GM21515 (cell line): Measurements from ENCODE around the gene ABRAXAS1.
"Not testable (repeated sequence)": the region's sequence is repeated elsewhere in the genome, so short reads cannot be mapped to it uniquely, and the experiment has no call there.

Source experiments
- ATAC-seq: cut with Tn5 transposase; IDR thresholded peaks from one replicate; pipeline ENCODE4 v1.9.1; 2021; ENCODE audit not compliant: unreplicated experiment

ABRAXAS1 gene

DNA sequence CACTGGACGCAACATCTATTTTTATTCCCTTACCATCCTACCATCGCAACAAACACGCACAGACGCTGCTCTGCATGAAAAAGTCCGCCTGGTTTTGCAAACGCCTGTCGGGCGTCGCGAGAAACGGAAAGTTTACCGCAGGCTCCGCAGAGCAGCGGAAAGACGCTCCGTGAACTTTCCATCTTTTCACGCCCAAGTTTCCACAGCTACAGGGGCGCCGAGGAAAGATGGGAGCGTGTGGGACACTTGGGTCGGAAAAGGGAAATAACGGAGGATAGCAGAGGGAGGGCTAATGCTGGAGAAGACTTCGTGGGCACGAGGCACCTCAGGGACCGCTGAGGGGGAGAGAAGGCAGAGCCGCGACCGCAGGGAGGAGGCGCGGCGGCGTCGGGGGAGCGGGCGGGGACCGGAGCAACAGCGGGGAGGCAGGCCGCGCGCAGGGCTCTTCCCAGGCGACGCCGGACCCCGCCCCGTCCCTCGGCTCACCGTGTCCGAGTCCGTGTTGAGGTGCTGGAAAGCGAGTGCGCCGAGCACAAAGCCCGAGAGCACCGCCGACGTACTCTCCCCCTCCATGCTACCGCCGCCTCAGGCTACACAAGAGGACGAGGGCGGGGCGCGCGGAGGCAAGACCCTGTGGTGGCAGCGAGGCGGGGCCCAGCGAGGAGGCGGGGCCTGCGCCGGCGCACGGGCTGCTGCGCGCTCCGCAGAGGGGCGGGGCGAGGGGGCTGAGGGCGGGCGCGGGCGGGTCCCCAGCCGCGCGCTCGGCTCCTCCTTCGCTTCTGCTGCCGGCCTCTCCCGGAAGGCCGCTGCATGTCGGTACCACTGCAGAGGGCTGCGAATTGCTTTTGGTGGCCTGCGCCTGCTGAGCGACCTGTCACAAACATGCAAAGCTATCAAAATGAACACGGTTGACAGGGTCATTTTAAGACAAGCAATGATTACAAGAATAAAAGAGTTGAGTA lies at the start of gene ABRAXAS1:
Gene ABRAXAS1, minus strand, starts transcription at position 601 of the 962 bp plus-strand sequence. Its CDS starts 28 bp downstream, at position 573.
- peak; percentile 97 for ATAC-seq

DNA sequence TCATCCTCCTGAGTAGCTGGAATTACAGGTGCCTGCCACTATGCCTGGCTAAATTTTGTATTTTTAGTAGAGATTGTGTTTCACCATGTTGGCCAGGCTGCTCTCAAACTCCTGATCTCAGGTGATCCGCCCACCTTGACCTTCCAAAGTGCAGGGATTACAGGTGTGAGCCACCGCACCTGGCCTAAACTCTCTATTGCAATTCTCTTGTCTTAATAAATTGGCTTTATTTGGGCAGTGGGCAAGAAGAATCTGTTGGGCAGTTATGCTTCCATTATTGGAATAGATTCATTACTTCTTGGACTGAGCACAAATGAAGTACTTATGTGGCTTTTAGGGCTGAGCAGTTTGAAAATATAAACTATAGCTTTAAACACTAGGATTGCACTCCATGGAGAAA lies 42.8 kb upstream of the ABRAXAS1 start:
- ATAC-seq: no peak

DNA sequence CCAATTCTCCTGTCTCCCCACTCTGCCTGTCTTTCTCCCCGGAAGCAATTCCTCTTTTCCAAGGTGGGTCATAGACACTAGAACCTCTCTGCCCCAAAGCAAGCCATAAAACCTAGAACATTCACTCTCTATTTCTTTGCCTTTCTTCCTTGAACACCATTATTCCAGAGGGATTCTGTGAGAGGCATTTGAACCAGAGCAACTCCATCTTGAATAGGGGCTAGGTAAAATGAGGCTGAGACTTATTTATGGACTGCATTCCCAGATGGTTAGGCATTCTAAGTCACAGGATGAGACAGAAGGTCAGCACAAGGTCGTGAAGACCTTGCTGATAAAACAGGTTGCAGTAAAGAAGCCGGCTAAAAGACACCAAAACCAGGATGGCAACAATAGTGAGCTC lies 37.3 kb upstream of the ABRAXAS1 start:
- ATAC-seq: no peak

DNA sequence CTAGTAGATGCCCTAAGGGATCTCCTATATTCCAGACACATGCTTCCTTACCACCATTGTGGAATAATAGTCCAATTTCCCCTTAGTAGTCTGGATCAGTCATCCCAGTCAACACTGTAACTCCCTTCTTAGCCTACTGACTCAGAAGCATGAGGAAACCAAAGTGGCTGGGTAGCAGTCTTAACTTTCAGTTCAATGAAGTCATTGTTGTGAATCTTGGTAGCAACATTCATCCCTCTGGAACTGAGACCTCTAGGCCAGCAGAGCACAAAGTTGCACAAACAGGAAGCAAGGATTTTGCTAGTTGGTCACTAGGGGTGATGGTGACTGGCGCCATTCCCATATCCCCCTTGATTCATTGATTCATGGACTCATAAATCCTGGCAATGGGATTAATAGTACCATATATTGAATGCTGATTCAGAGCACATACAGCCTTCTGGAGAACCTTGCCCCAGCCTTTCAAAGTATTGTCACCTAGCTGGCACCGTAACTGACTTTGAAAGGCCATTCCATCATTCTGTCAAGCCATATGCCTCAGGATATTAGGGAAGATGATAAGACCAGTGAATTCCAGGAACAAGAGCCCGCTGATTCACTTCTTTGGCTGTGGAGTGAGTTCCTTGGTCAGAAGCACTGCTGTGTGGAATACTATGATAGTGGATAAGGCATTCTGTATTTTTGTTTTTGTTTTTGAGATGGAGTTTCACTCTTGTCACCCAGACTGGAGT lies 31.3 kb upstream of the ABRAXAS1 start:
- ATAC-seq: no peak

DNA sequence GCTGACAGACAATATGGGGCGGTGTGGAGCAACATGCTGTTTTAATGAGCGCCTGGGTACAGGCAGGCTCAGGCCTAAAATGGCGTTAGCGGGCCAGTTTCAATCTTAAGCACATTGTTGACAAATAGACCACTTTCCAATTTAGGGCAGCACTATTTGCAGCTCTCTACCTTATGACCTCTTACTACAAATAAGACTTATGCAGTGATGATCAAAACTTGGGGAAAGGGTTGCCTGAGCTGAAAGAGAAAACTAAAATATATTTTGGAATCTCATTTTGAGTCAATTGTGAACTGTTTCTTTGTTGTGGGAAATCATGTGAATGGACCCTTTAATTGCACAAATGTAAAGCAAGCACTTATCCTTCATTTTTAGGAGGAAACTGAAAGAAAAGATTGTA lies 25.5 kb upstream of the ABRAXAS1 start:
- ATAC-seq: no peak

DNA sequence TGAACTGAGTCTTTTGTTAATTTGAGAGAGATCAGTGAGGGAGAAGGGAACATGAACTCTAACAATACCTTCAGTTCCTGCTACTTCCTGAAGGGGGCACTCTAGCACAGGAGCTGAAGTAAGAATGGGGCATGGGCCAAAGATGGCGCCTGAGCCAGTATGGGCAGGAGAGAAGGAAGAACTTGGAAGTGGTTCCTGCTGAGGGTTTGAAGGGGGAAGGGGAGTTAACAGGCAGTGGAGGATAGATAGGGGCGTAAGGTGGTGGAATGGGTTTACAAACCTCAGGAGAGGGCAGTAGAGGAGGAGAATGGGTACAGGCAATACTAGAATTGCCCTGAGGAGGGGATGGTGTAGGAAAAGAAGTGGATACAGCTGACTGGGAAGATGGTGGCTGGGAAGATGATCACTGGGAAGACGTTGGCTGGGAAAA lies 24.3 kb upstream of the ABRAXAS1 start:
- ATAC-seq: peak; percentile 56

DNA sequence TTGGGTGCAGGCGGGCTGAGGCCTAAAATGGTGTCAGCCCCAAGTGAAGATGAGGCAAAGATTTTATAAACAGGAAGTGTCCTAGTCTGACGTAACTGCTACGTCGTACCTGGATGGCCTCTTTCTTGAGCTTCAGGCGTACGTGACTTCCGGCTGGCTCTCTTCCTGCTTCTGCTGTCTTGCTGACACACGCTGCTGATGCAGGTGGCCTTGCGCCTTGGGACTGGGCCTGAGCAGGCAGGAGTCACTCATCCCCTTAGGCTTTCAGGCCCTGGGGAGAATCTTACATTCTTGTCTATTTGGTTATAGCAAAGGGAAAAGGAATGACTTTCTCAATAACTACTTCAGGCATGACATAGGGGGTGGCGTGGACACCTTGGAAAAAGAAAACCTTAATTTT lies 20.1 kb upstream of the ABRAXAS1 start:
- no peak for ATAC-seq

DNA sequence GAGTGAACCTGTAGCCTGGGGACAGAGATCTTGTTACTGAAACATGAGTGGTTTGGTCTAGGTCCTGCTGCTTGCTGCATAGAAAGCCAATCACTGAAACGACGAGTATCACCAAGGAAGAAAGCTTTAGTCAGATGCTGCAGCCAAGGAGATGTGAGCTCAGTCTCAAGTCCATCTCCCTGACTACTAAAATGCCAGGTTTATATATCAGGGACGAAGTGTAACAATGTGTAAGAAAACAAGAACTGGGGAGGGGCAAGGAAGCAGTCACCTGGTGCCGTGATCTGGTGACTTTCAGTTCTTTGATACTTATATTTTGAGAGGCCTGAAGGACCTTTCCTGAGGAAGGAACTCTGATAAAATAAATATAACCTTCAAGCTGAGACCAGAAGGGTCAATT lies 19.6 kb upstream of the ABRAXAS1 start:
- no peak for ATAC-seq

DNA sequence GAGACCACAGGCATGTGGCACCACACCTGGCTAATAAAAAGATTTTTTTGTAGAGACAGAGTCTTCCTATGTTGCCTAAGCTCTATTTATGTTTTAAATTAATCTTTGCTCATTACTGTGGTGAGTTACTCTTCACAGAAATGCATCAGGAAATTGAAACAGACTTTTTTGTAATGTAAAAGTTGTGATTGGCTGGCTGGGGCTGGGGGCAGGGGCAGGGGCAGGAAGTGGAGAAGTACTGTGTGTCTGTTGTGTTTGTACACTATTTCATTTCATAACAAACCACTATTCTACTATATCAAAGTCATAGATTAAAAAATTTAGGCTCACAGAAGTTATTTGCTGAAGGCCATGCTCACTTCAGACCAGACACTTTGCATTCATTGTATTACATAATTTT lies 19.1 kb upstream of the ABRAXAS1 start:
- ATAC-seq: no peak

DNA sequence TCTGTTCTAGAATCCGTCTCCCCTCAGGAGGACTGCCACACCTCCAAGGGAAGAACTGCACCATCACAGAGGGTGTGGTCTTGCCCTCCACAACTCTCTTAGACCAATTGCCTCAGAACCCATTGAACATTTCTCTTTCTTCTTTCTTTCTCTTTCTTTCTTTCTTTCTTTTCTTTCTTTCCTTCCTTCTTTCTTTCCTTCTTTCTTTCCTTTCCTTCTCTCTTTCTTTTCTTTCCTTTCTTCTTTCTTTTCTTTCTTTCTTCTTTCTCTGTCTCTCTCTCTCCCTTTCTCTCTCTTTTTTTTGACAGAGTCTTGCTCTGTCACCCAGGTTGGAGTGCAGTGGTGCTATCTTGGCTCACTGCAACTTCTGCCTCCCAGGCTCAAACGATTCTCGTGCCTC lies 16.8 kb upstream of the ABRAXAS1 start:
- ATAC-seq: not testable (repeated sequence)

DNA sequence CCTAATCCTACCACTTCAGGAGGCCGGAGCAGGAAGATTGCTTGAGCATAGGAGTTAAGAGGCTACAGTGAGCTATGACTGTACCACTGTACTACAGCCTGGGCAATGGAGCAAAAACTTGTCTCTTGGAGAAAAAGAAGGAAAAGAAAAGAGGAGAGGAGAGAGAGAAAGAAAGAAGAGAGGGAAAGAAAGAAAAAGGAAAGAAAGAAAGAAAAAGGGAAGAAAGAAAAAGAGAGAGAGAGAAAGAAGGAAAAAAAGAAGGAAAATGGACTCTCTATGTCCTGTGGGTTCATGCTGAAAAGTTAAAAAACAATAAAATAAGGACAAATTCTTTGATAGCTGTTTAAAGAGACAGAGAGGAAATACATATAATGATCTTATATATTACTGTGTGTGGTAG lies 13.3 kb upstream of the ABRAXAS1 start:
- ATAC-seq: no peak

DNA sequence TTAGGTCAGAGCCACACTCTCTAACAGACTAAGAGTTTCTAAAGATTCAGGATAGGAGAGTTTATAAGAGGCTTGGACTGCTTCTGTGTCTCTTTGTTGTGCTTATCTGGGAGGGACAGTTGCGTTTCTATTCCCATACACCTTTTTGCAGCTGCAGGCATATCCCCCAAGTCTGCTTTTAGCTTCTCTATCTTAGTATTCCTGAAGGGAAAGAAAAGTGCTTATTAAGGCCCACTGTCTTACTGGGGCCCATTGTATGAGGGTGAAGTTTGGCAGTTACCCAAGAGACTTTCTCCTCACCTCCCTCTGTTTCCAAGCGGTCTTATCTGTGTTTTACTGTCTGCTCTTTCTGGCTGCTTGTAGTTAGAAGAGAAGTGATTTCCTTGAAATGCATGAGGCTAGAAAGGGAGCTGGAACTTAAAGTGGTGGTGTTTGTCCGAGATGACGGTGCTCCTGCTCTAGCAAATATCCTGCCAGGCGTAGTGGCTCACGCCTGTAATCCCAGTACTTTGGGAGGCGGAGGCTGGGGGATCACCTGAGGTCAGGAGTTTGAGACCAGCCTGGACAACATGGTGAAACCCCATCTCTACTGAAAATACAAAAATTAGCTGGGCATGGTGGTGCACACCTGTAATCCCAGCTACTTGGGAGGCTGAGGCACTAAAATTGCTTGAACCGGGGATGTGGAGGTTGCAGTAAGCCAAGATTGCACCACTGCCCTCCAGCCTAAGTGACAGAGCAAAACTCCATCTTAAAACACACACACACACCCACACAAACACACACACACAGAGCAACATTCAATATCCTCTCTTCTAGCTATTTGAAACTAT lies 11.4 kb upstream of the ABRAXAS1 start:
- not testable (repeated sequence) for ATAC-seq

DNA sequence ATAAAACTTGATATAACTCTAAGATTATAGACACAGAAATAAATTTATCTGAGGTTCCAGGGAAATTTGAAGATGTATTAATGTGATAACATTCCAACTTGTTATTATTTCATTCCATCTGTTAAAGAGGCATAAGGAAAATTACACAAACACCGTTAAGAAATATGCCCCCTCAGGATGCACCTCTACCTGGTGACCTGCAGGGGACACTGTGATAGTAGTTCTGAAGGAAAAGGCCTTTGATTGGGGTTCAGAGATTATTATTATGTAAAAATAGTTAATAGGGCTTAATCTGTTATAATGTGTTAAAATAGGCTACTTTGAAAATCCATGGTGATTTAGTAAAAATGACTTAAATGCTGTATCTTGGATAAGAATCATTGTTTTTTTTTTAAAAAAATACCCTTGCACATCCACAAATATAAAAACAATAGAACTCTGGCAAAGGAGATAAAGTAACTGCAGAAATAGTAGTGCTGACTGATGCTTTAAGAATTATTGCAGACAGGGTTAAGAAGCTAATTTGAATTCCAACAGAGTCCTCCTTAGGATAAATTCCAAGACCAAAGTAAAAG lies 6.1 kb upstream of the ABRAXAS1 start:
- peak; percentile 80 for ATAC-seq

DNA sequence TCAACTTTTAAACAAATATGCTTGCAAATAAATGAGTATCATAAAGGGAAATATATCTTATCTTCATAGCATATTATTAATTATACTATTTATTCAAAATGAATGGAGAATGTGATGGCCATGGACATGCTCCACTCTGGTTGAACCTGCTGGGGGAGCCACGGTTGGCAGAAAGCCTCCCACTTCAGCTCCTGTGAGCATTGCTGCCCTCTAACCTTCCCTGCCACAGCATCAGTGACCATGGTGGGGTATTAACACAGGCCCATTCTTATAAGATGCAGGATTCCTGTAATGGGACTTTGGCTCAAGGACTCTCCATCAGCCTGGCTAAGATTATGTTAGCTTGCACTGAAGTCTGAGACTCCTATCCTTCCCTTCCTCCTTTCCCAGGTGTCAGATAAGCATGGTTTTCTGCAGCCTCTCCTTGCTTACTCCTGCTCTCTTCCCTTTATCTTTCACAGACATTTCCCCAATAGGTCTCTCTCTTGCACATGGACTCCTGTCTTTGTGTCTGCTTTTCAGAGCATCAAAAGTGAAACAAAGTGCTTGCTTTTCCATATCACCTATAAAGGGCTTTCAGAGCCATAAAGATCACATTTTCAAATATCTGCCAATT lies 4.9 kb upstream of the ABRAXAS1 start:
- no peak for ATAC-seq

DNA sequence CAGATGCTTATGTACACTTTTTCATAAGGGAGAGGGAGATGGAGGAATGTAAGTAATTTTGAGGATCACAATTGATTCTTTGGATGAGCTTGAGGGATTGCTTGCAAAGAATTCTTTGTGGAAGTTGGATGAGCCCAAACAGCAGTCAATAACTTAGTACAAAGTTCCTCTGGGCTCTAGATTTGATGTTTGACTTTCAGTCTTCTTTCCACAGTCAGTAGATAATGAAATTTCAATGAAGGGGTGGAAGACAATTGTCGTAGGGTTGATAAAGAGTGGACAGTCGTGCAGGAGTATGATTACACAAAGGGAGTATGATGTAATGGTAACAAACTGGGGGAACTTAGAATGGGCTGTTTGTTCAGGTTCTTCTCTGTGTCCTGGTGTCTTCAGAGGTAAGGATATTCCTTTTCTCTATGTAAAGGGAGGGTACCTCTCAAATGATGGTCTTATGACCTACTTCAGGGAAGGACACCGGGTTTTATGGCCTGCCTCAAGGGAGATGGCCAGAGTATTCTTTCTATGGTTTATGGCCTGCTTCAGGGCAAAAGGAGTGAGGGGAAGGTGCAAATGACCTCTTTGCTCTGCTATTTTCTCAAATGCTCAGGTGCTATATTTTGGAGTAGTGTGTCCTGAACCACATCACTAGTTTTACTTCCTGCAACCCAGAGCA lies 1.7 kb upstream of the ABRAXAS1 start:
- ATAC-seq: no peak

DNA sequence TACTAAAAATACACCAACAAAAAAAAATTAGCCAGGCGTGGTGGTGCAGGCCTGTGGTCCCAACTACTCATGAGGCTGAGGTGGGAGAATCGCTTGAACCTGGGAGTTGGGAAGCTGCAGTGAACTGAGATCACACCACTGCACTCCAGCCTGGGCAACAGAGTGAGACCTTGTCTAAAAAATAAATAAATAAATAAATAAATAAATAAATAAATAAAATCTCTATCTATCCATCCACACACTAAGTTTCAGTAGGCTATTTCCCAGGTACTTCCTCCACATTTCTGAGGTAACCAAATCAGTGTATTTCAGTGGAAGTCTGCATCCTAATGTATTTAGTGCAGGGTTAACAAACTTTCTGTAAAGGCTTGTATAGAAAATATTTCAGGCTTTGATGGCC lies 10.9 kb downstream of the ABRAXAS1 start:
- ATAC-seq: no peak

DNA sequence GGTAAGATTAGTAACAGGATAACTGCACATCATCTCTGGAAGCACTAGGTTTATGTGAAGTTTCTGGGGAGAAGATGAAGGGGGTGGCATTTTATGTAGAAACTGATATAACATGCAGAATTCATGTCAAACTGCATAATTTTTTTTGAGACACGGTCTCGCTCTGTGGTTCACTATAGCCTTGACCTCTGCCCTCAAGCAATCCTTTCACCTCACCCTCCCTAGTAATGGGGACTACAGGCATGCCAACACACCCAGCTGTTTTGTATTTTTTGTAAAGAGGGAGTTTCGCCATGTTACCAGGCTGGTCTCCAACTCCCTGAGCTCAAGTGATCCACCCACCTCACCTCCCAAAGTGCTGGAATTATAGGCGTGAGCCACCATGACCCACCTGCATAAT lies 11.5 kb downstream of the ABRAXAS1 start:
- no peak for ATAC-seq

DNA sequence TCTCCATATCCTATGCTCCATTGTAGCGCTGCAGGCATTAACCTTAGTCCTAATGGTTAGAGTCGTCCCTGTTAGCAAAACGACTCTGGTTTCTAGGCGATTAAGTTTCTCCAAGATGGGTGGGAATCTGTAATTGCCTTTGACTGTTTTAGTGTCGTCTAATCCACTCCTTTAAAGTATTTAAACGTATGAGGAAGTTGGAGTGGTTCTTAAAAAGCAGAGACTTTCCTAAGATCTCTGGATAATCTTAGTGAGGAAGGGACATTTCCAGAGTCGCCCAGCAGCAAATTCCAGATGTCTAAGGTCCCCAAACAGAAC lies 28.8 kb downstream of the ABRAXAS1 start:
- no peak for ATAC-seq

DNA sequence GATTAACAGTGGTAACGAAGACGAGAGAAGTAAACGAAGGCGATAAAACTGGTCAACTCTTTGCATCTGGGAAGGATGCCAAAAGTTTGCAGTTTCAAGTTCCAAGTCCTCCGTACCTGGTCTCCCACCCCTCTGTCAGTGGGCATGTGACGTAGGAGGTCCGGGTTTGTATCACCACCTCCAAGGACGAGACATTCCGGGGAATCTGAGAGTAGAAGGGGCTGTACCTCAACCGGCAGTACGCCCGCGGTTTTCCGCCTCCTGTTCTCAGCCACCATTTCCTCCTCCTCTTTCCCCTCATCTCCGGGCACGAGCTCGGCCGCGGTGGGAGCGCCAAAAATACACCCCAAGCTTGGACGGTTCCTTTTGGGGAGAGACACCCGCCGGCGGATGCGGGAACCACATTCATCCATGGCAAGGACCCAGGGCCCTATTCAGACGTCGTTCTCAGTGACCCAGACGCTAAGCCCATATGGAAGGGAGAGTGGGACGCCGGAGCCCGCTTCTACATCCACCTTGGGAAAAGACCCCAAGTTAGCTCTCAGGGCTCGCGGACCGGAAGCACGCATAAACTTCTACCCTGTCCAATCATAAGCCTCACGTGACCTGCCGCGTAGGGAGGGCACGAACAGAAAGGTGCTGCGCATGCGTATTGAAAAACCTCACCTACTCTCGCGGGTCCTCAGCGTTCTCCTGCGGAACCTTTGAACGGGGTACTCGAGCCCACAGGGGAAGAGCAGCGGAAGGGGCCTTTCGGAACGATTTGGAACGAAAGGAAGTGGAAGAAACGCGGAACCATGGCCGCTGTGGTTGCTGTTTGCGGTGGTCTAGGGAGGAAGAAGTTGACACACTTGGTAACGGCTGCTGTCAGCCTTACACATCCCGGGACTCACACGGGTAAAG lies 29.4 kb downstream of the ABRAXAS1 start, which contains the start of the genes HELQ and MRPS18C:
Gene HELQ, minus strand, starts transcription at position 543 of the 903 bp plus-strand sequence. Its CDS starts 130 bp downstream, at position 413.
Gene MRPS18C, plus strand, starts transcription at position 778 of the 903 bp plus-strand sequence. Its CDS starts 20 bp downstream, at position 798.
- ATAC-seq: peak; percentile 95
